ENCODE results near the gene COL18A1. TPM values are rescaled to one million over a fixed set of nuclear protein-coding genes. Genes with fewer than 3 reads are reported as not detected.

COL18A1 gene
- total RNA-seq, 1 donor from 2014 or later, result 59.0 TPM

DNA sequence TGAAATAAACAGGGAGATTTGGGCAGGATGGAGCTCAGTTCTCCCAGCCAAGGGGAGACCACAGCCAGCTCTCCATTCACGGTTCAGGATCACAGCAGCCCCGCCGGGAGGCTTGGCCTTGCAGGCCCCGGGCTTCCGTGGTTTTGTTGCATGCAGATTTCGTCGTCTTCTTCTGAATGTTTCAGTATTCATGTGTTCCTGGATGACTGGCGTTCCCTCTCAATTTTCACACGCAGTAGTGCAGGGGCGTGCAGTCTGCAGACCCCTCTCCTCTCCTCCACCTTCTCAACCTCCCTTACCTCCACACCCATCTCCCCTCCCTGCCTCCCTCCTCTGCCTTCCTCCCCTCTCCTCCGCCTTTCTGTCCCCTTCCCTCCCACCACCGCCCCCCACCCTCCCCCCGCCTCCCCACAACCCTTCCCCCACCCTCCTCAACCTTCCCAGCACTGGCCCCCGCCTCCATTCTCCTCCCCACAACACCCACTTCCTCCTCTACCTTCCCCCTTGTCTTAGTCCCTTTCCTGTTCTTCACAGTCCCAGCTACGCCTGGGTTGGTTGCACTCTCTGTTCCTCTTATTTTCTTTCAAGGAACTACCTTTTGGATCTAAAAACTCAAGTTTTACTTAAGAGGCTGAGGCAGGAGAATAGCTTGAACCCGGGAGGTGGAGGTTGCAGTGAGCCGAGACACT lies 145.7 kb downstream of the COL18A1 start:
- H3K9me3 ChIP-seq (ENCODE audit: control insufficient read depth in 3 of 3, low read length in 3 of 3), result peaks cover 0 to 3% (median 0%) of the 10 kb centered on the region in 3 donors
- peaks cover 3 to 10% (median 4%) of the 10 kb centered on the region in 3 donors for H3K4me1 ChIP-seq (ENCODE audit: control insufficient read depth in 3 of 3, insufficient read depth in 3 of 3, low read length in 3 of 3)
- no peak overlapping the region for H3K4me3 ChIP-seq (ENCODE audit: low read length in 3 of 3)
- H3K36me3 ChIP-seq (ENCODE audit: control insufficient read depth in 3 of 3, insufficient read depth in 3 of 3, low read length in 3 of 3), result no peaks in the 10 kb centered on the region
- H3K9ac ChIP-seq (ENCODE audit: low read depth in 1 of 3, low read length in 3 of 3), result no peak overlapping the region
- no peak overlapping the region for H3K27ac ChIP-seq (ENCODE audit: low read depth, low read length)
- H3K27me3 ChIP-seq (ENCODE audit: control insufficient read depth in 3 of 3, insufficient read depth in 3 of 3, low read length in 3 of 3), result peaks cover 13 to 19% (median 16%) of the 10 kb centered on the region in 3 donors

DNA sequence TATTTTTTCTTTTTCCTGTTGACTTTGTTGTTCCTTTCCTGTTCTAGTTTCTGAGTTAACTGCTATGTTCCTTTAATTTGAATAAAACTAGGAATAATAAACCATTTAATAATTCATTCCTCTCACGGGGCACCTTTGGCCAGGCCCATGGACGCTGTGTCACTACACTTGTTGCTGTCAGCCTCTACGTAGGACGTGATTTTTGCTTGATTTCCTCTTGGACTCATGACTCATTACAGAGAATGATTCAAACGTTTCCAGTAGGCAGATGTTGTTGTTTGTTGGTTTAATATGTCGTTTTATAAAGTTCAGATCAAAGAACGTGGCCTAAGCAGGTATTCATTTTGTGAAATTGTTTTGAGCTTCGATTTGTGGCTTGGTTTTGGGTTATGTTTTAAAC lies 146.4 kb downstream of the COL18A1 start:
- H3K27ac ChIP-seq (ENCODE audit: low read depth, low read length), result no peak overlapping the region
- peaks cover 13 to 19% (median 16%) of the 10 kb centered on the region in 3 donors for H3K27me3 ChIP-seq (ENCODE audit: control insufficient read depth in 3 of 3, insufficient read depth in 3 of 3, low read length in 3 of 3)
- no peak overlapping the region for H3K4me3 ChIP-seq (ENCODE audit: low read length in 3 of 3)
- H3K4me1 ChIP-seq (ENCODE audit: control insufficient read depth in 3 of 3, insufficient read depth in 3 of 3, low read length in 3 of 3), result peaks cover 6 to 10% (median 7%) of the 10 kb centered on the region in 3 donors
- no peak overlapping the region for H3K9ac ChIP-seq (ENCODE audit: low read depth in 1 of 3, low read length in 3 of 3)
- peaks cover 0 to 3% (median 0%) of the 10 kb centered on the region in 3 donors for H3K9me3 ChIP-seq (ENCODE audit: control insufficient read depth in 3 of 3, low read length in 3 of 3)
- H3K36me3 ChIP-seq (ENCODE audit: control insufficient read depth in 3 of 3, insufficient read depth in 3 of 3, low read length in 3 of 3), result no peaks in the 10 kb centered on the region

DNA sequence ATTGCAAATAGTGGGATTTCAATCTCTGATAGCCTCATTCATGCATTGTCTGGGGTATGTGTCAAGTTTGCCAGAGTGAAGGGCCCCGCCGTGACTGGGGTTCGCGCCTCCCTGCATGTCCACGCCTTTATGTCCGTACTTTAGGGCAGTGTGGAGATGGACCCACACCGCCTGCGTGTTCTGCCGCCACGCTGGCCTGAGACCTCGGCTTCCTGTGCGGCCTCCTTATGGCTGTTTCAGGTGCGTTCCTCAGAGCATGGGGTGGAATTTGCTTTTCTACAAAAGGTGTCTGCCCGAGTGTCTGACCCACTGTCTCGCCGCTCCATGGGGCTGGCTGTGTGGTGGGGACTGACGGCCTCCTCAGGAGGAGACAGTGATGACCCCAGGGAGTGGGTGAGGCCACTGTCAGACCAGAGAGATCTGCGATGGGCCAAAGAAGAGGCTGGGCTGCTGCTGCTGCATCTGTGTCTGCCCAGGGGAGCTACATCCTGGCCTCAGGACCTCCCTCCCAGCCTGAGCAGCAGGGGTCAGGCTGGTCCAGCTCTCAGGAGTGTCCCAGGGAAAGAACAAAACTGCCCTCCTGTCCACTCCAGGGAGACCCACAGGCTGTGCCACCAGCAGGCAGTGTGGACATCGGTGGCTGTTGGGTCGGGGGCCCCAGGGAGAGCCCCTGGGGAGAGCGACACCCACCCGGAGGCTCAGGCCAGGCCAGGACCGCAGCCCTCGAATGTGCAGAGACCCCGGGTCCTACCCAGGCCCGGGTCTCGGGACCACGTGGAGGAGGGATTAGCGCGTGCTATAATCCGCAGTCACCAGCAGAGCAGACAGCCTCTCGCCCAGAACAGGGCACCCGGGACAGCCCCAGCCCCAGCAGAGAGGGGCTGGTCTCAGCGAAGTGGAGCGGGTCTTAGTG lies 147.1 kb downstream of the COL18A1 start:
- Histone ChIP-seq H3K27ac (ENCODE audit: low read depth, low read length) (peak overlapping the region; percentile 2), H3K9ac (ENCODE audit: low read depth in 1 of 3, low read length in 3 of 3) (no peak overlapping the region), H3K36me3 (ENCODE audit: control insufficient read depth in 3 of 3, insufficient read depth in 3 of 3, low read length in 3 of 3) (no peaks in the 10 kb centered on the region), H3K9me3 (ENCODE audit: control insufficient read depth in 3 of 3, low read length in 3 of 3) (peaks cover 0 to 3% (median 0%) of the 10 kb centered on the region in 3 donors), H3K27me3 (ENCODE audit: control insufficient read depth in 3 of 3, insufficient read depth in 3 of 3, low read length in 3 of 3) (peaks cover 13 to 19% (median 16%) of the 10 kb centered on the region in 3 donors), H3K4me3 (ENCODE audit: low read length in 3 of 3) (no peak overlapping the region), H3K4me1 (ENCODE audit: control insufficient read depth in 3 of 3, insufficient read depth in 3 of 3, low read length in 3 of 3) (peaks cover 6 to 10% (median 7%) of the 10 kb centered on the region in 3 donors)

DNA sequence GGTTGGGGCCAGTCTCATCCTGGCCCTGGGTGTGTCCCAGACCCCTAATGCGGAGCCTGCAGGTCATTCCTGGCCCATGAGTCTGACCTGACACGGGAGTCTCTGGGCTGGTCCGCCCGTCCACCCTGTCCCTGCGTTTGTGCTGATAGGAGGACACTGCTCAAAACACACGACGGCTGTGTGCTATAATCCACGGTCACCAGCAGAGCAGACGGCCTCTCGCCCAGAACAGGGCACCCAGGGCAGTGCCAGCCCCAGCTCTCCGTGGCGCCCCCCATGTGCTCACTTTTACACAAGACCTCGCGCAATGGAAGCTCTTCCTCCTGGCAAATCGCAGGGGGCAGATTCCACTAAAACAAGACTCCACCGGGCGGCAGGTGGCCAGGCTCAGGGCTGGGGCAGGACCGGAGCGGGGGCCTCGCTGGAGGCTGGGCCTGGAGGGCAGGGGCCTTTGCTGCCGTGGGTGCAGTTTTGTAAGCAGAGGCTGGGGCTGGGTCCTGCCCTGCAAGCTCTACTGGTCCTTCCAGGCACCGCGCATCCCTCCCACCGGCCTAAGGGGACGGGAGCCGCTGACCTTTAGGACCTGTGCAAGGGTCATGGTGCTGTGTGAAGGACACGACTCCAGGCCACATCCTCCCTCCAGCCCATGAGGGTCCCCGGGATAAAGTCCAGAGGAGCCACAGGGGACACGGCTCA lies 147.9 kb downstream of the COL18A1 start:
- Histone ChIP-seq H3K4me1 (ENCODE audit: control insufficient read depth in 3 of 3, insufficient read depth in 3 of 3, low read length in 3 of 3) (peaks cover 6 to 10% (median 7%) of the 10 kb centered on the region in 3 donors), H3K27ac (ENCODE audit: low read depth, low read length) (no peak overlapping the region), H3K4me3 (ENCODE audit: low read length in 3 of 3) (no peak overlapping the region), H3K9me3 (ENCODE audit: control insufficient read depth in 3 of 3, low read length in 3 of 3) (peaks cover 0 to 3% (median 0%) of the 10 kb centered on the region in 3 donors), H3K36me3 (ENCODE audit: control insufficient read depth in 3 of 3, insufficient read depth in 3 of 3, low read length in 3 of 3) (no peaks in the 10 kb centered on the region), H3K9ac (ENCODE audit: low read depth in 1 of 3, low read length in 3 of 3) (no peak overlapping the region), H3K27me3 (ENCODE audit: control insufficient read depth in 3 of 3, insufficient read depth in 3 of 3, low read length in 3 of 3) (peaks cover 16 to 19% (median 19%) of the 10 kb centered on the region in 3 donors)

DNA sequence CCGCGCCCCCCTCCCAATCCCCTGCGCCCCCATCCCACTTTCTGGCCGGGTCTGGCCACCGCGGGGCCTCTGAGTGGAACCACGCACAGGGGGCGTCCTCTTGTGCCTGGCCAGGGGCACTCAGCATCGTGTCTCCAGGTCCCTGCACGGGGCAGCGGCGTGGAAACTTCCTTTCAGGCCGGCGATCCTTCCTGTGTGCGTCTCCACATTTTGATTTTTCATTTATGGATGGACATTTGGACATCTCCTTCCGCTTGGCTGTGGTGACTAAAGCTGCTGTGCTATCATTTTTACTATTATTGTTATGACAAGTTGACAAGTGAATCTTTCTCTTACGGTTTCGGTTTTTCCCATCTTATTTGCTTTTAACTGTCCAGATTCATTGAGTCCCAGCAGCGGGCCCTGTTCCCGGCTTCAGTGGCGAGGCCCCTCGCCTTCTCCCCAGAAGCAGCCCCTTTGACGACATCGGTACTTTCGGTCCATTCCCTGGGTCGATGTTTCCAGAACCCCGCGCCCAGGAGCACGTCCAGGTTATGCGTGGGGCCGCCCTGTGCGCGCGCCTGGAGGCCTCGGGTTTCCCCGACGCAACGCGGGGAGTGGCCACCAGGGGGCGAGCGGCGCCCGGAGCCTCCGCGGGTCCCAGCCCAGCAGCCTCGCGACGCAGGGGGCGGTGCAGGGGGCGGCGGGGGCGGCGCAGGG lies 149.7 kb downstream of the COL18A1 start:
- Histone ChIP-seq H3K9ac (ENCODE audit: low read depth in 1 of 3, low read length in 3 of 3) (peak overlapping the region in 2 of 3 donors; percentile 69 to 73), H3K27me3 (ENCODE audit: control insufficient read depth in 3 of 3, insufficient read depth in 3 of 3, low read length in 3 of 3) (peaks cover 16 to 21% (median 16%) of the 10 kb centered on the region in 3 donors), H3K27ac (ENCODE audit: low read depth, low read length) (no peak overlapping the region), H3K36me3 (ENCODE audit: control insufficient read depth in 3 of 3, insufficient read depth in 3 of 3, low read length in 3 of 3) (no peaks in the 10 kb centered on the region), H3K4me3 (ENCODE audit: low read length in 3 of 3) (peak overlapping the region; percentile 64 to 75 (median 71)), H3K4me1 (ENCODE audit: control insufficient read depth in 3 of 3, insufficient read depth in 3 of 3, low read length in 3 of 3) (peaks cover 6 to 10% (median 7%) of the 10 kb centered on the region in 3 donors), H3K9me3 (ENCODE audit: control insufficient read depth in 3 of 3, low read length in 3 of 3) (no peaks in the 10 kb centered on the region)

DNA sequence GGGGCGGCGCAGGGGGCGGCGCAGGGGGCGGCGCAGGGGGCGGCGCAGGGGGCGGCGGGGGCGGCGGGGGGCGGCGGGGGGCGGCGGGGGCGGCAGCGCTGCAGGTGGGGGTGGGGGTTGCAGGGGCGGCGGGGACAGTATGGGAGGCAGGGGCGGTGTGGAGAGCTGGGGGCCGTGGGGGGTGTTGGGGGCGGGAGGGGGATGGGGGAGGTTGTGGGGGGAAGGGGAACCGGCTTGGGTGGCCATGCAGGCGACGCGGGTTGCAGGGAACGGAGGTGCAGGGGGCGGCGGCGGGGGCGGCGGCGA lies 150.2 kb downstream of the COL18A1 start:
- Histone ChIP-seq H3K4me3 (ENCODE audit: low read length in 3 of 3) (no peak overlapping the region), H3K9me3 (ENCODE audit: control insufficient read depth in 3 of 3, low read length in 3 of 3) (no peaks in the 10 kb centered on the region), H3K36me3 (ENCODE audit: control insufficient read depth in 3 of 3, insufficient read depth in 3 of 3, low read length in 3 of 3) (no peaks in the 10 kb centered on the region), H3K27ac (ENCODE audit: low read depth, low read length) (no peak overlapping the region), H3K27me3 (ENCODE audit: control insufficient read depth in 3 of 3, insufficient read depth in 3 of 3, low read length in 3 of 3) (peaks cover 16 to 22% (median 20%) of the 10 kb centered on the region in 3 donors), H3K4me1 (ENCODE audit: control insufficient read depth in 3 of 3, insufficient read depth in 3 of 3, low read length in 3 of 3) (peaks cover 6 to 10% (median 7%) of the 10 kb centered on the region in 3 donors), H3K9ac (ENCODE audit: low read depth in 1 of 3, low read length in 3 of 3) (no peak overlapping the region)

DNA sequence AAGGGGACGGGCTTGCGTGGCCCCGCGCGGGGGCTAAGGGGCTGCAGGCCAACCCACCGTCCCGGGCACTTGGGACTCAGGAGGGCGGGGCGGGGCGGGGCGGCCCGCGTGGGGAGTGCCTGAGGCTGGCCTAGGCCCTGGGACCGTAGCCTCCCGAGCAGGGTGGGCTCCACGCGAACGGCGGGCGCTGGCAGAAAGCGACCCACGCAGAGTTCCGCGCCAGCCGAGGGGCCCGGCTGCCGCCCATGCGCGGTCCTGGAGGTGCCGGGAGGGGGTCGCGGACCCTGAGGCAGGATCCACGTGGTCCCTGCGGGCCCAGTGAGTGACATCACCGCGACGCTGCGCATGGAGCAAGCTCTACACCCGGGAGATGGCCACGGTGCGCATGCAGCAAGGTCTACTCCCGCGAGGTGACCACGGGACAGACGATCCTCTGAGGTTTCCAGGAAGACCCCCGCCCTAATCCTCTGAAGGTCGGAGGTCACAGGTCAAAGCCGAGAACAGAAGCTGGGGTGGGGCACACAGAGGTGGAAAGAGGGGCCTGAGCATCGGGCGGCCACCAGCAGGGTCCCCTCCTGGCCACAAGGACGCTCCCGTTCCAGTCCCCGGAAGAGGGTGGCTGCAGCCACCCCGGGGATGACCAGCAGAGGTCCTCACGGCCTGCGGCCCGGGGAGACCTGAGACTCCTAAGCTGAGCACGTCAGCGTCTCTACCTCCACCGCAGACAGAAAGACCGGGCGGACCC lies 150.8 kb downstream of the COL18A1 start:
- Histone ChIP-seq H3K9ac (ENCODE audit: low read depth in 1 of 3, low read length in 3 of 3) (peak overlapping the region in 2 of 3 donors; percentile 57 to 62), H3K27ac (ENCODE audit: low read depth, low read length) (no peak overlapping the region), H3K9me3 (ENCODE audit: control insufficient read depth in 3 of 3, low read length in 3 of 3) (no peaks in the 10 kb centered on the region)

DNA sequence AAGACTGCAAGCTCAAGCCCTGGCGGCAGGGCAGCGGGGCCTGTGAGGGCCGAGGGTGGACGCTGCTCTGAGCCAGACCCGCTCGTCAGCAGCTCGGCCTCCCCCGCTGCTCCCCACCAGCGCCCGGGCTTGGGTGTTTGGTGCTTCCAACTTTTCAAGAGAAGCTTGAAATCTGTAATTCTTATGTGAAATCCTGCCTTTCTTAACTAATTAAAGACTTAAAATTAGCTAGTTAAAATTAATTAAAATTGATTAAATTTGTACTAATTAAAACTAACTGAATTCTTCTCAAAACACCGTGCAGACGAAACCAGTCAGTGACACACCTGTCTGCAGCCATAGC lies 151.3 kb downstream of the COL18A1 start:
- H3K9ac ChIP-seq (ENCODE audit: low read depth in 1 of 3, low read length in 3 of 3), result peak overlapping the region in 2 of 3 donors; percentile 54 to 57
- no peaks in the 10 kb centered on the region for H3K36me3 ChIP-seq (ENCODE audit: control insufficient read depth in 3 of 3, insufficient read depth in 3 of 3, low read length in 3 of 3)
- H3K9me3 ChIP-seq (ENCODE audit: control insufficient read depth in 3 of 3, low read length in 3 of 3), result no peaks in the 10 kb centered on the region
- H3K27ac ChIP-seq (ENCODE audit: low read depth, low read length), result no peak overlapping the region
- peaks cover 6 to 10% (median 7%) of the 10 kb centered on the region in 3 donors for H3K4me1 ChIP-seq (ENCODE audit: control insufficient read depth in 3 of 3, insufficient read depth in 3 of 3, low read length in 3 of 3)
- peaks cover 23 to 31% (median 23%) of the 10 kb centered on the region in 3 donors for H3K27me3 ChIP-seq (ENCODE audit: control insufficient read depth in 3 of 3, insufficient read depth in 3 of 3, low read length in 3 of 3)
- no peak overlapping the region for H3K4me3 ChIP-seq (ENCODE audit: low read length in 3 of 3)

More for the DNA sequence above, 150.8 kb downstream of the COL18A1 start:
- Histone ChIP-seq H3K4me1 (ENCODE audit: control insufficient read depth in 3 of 3, insufficient read depth in 3 of 3, low read length in 3 of 3) (peaks cover 6 to 10% (median 7%) of the 10 kb centered on the region in 3 donors), H3K36me3 (ENCODE audit: control insufficient read depth in 3 of 3, insufficient read depth in 3 of 3, low read length in 3 of 3) (no peaks in the 10 kb centered on the region), H3K4me3 (ENCODE audit: low read length in 3 of 3) (peak overlapping the region; percentile 49 to 68 (median 65)), H3K27me3 (ENCODE audit: control insufficient read depth in 3 of 3, insufficient read depth in 3 of 3, low read length in 3 of 3) (peaks cover 20 to 26% (median 24%) of the 10 kb centered on the region in 3 donors)
